AG09309 (cell line): ENCODE measurements around the gene NLGN4X.

Source experiments
- DNase-seq: peaks from one replicate; pipeline ENCODE4 v3.0.0-alpha.2; 2010; ENCODE audit warnings: low read depth
- H3K4me3 ChIP-seq: 2 replicates; pipeline ENCODE4 v1.5.1; 2011; ENCODE audit warnings: mild to moderate bottlenecking, low read depth, low read length, moderate library complexity; ENCODE audit not compliant: control insufficient read depth
- CTCF ChIP-seq: IDR thresholded peaks from 2 replicates; pipeline ENCODE4 v1.5.1; 2011; ENCODE audit warnings: mild to moderate bottlenecking, low read depth, low read length, inconsistent platforms; ENCODE audit not compliant: insufficient read depth, control insufficient read depth; ENCODE audit errors: missing control alignments

NLGN4X gene

GRCh38 chrX:6203462-6204215, 25.0 kb downstream of the NLGN4X start:
- H3K4me3 ChIP-seq: no peak overlapping the region
- DNase-seq: no peak
- no peak for TF ChIP-seq CTCF

GRCh38 chrX:6199486-6199885, 29.2 kb downstream of the NLGN4X start:
- no peak overlapping the region for H3K4me3 ChIP-seq
- no peak for TF ChIP-seq CTCF
- DNase-seq: no peak

- H3K4me3 ChIP-seq: no peak overlapping the region
- DNase-seq: no peak
- no peak for TF ChIP-seq CTCF
Observed at GRCh38 chrX:6187256-6187655, 41.4 kb downstream of the NLGN4X start.

- TF ChIP-seq CTCF: no peak
- no peak overlapping the region for H3K4me3 ChIP-seq
- DNase-seq: no peak
Observed at GRCh38 chrX:6184900-6185515, 43.7 kb downstream of the NLGN4X start.

- TF ChIP-seq CTCF: no peak
- H3K4me3 ChIP-seq: no peak overlapping the region
- DNase-seq: no peak
Observed at GRCh38 chrX:6175914-6176313, 52.8 kb downstream of the NLGN4X start.

GRCh38 chrX:6170424-6170823, 58.2 kb downstream of the NLGN4X start:
- no peak for DNase-seq
- H3K4me3 ChIP-seq: no peak overlapping the region
- TF ChIP-seq CTCF: no peak
